ENCODE data around the gene PSKH1.

PSKH1 gene

DNA sequence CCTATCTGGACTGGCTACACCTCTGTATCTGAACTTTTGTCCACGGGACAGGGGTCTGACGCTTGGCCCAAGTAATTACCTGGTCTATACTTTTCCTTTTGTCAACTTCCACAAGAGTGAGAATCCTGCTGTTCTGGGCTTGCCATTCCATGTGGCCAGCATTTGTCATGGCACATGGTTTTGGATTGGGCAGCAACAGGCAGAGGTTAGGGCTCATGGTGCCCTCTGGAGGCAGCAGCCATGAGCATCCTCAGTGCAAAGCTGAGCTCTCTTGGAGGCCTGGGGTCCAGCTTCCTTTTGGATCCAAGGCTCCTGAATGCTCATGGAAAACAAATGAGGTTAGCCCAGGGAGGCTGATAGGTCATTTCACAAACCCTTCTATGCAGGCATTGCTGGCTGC lies 27.7 kb upstream of the PSKH1 start:
- no peak for DNase-seq (ENCODE audit: low read depth)

DNA sequence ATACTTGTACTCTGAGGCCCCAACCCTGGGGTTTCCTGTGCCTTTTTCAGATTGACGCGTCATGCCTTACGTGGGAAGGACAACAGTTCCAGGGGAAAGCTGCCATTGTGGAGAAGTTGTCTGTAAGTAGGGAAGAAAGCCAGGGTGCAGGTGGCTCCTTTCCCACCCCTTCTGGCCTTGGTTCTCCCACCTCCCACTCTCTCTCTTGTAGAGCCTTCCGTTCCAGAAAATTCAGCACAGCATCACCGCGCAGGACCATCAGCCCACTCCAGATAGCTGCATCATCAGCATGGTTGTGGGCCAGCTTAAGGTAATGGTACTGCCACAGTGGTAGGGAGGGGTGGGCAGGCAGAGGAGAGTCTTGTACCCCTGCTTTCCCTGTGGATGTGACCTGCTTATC lies 24.8 kb upstream of the PSKH1 start:
- DNase-seq (ENCODE audit: low read depth): no peak

DNA sequence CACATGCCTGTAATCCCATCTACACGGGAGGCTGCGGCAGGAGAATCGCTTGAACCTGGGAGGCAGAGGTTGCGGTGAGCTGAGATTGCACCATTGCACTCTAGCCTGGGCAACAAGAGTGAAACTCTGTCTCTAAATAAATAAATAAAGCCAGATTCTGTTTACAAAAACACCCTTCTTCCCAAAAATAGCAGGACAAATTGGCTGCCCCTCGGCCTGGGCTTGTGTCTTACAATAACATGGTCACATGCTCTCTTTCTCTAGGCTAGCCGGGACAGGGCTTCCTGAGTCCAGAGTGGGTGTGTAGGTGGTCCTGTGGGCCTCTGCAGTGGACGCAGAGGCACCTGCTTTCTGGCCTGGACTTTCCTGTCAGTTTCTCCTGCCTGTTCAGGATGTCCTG lies 23.4 kb upstream of the PSKH1 start:
- DNase-seq (ENCODE audit: low read depth): no peak

DNA sequence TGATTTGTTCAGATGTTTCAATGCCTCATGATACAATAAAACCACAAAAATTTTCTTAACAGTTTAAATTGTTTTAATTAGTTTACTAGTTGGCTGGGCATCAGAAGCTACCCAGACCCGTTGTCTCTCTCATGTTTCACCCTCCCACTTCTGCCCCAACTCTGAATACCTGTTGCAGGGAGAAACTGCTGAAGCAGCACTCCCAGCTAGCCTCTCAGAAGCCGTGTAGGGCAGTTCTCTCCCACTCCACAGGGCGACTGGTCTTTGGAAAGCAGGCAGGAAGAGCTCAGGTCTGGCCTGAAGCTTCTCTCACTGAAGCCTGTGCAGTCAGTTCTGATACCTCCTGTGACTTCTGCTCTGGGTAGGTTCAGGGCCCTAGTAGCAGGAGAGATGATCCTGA lies 21.8 kb upstream of the PSKH1 start:
- DNase-seq (ENCODE audit: low read depth): no peak

DNA sequence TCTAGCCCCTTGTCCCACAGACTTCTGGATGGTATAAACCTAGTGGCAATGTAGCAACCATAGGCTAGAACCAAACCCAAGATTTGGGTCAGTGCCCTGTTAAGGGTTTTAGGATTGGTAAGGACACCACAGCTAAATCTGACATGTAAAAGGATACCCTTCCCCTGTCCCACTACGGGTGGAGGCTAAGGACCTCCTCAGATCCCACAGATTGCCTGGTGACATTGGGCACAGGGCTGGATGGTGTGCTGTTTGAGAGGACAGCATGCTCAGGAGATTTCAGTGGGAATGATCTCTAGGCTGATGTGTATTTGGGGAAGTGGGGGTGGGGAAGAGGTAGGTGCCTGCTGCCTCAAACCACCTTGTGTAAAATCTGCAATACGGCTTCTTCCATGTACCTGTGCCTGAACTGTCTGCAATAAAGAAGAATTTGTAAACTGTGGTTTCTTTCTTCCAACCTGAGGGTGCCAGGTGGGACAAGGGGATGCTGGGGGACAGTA lies 20.9 kb upstream of the PSKH1 start:
- no peak for DNase-seq (ENCODE audit: low read depth)

DNA sequence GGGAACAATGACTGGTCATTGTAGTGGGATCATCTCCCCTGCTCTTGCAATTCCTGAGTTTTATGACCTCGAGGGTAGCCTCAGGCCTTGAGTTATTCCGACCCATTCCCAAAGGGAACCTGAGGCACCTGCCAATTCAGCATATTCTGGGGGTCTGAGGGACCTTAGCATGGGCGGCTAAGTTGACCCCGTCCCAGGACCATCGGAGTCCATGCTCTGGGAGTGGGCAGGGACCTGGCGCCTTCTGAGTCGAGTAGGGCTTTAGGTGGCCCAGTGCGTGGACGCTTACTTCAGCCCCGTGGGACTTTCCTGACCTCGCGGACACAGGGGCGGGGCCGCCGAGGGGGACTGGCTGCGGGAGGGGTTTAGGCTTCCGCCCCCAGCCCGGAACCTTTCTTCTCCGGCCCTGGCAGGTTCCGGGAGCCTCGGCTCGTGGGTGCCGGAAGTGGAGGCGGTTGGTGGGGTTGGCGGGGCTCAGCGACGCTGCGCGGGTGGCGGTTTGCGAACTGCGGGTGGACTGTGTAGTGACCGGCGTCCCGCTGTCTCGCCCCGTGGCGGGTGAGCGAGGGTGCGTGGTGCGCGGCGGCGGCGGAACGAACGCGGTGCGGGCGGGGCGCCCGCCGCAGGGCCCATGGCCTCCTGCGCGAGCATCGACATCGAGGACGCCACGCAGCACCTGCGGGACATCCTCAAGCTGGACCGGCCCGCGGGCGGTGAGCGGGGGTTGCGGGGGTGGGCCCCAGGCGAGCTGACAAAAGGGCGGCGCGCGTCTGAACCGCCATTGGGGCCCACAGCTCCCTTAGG lies 20.2 kb upstream of the PSKH1 start, which contains the start of gene EDC4:
EDC4 (plus strand) TSS at position 422 of the 804 bp plus-strand sequence; CDS start at position 632, 210 bp downstream.
- no peak for DNase-seq (ENCODE audit: low read depth)

DNA sequence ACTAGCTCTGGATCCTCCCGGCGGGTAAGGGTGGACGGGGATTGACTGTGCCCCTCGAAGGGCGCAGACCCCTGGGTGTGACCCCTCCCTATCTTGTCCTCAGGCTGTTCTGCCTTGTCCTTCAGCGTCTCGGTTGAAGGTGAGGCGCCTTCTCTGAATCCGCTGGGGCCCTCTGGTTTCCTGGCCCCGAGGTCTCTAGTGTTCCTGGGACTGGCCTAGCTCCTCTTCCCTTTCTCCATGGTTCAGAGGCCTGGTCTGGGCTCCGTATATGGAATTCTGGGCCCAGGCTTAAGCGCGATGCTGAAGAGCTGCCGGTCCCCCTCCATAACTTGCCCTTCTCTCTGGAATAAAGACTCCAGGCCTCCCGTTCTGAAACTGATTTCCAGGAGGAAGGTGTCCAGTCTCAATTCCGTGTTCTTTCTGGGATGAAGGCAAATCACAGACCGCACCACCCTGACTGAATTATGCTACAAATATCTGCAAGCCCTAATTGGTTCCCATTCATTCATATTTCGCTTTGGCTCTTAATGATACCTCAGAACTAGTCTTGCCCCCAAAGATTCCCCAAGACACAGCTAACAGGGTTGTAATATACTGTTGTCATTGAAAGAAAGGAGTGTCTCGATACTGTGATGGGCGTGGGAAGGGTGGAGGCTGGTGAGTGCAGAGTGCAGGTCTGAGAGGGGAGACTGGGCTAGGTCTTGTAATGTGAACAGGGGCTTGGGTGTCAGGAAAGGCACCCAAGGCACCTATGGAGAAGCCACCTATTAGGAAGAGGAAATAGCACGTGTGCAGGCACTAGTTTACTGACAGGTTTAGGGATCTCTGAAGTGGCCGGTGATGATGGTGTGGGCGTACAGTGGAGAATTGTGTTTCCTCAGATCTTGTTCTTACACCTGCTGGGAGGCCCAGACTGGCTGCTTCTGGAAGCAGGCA lies 19.4 kb upstream of the PSKH1 start:
- DNase-seq (ENCODE audit: low read depth): no peak

DNA sequence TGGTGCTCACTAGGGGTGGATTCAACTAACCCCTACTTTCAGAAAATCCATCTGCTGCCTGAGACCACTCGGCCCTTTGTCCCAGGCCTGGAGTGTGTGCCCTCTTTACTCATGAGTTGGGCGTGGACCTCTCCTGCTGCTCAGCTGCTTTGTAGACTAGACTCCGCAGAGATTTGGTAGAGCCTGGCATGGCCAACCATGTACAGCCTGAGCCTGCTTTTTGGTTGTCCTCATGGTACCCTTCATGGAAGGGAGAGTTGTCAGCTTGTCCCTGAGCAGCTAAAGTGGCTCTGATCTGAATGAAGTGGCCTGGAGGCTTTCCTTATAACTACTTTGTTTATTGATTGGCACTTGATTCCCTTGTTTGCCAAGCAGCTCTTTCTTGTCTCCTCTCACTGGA lies 18.7 kb upstream of the PSKH1 start:
- DNase-seq (ENCODE audit: low read depth): no peak

DNA sequence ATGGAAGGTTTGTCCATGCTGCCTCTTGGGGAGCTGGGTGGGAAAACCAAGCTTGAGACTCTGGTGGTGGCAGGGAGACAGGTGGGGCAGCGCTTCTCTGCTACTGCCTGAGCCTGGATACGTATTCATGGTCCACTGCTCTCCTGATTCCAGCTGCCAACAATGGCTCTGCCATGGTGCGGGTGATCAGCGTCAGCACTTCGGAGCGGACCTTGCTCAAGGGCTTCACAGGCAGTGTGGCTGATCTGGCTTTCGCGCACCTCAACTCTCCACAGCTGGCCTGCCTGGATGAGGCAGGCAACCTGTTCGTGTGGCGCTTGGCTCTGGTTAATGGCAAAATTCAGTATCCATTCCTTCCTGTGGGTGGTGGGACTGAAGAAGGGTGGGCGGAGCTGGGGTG lies 16.0 kb upstream of the PSKH1 start:
- DNase-seq (ENCODE audit: low read depth): no peak

DNA sequence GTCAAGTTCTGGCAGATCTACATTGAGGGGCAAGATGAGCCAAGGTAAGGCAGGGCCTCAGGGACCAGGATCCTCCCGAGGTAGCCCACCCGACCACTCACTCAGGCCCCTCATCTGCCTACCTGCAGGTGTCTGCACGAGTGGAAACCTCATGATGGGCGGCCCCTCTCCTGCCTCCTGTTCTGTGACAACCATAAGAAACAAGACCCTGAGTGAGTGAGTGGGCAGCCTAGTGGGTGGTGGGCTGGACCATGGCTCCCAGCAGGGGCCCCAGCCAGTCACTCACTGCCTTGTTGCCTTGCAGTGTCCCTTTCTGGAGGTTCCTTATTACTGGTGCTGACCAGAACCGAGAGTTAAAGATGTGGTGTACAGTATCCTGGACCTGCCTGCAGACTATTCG lies 14.8 kb upstream of the PSKH1 start:
- no peak for DNase-seq (ENCODE audit: low read depth)

DNA sequence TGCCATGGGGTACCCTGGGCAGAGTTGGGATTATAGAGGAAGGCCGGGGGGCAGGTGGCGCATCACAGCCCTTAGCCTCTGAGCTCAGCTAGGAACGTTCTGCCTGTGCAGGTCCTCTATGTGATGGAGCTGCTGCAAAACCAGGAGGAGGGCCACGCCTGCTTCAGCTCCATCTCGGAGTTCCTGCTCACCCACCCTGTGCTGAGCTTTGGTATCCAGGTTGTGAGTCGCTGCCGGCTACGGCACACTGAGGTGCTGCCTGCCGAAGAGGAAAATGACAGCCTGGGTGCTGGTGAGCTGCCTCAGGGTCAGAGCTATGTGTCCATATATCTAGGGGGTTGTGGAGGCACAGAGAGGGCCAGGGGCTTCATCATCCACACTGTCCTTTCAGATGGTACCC lies 14.2 kb upstream of the PSKH1 start:
- no peak for DNase-seq (ENCODE audit: low read depth)

DNA sequence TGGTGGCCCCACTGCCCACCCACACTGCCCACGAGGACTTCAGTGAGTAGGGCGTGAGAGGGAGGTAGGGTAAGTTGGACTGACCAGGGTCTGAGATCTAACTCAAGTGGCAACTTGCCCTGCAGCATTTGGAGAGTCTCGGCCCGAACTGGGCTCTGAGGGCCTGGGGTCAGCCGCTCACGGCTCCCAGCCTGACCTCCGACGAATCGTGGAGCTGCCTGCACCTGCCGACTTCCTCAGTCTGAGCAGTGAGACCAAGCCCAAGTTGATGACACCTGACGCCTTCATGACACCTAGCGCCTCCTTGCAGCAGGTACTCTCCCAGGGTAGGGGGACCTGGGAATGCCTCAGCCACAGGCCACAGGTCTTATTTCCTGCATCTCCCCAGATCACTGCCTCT lies 13.6 kb upstream of the PSKH1 start:
- DNase-seq (ENCODE audit: low read depth): no peak

DNA sequence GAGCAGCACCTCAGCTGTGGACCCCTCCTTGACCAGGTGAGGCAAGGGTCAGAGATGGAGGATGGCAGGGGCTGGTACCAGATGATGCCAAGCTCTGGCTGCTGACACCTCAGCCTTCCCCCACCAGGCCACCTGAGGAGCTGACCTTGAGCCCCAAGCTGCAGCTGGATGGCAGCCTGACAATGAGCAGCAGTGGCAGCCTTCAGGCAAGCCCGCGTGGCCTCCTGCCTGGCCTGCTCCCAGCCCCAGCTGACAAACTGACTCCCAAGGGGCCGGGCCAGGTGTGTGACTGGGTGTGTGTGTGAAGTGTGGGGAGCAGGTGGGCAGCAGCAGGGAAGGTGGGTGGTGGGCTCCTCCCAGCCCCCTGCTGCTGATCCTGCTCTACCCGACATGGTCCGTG lies 13.1 kb upstream of the PSKH1 start:
- no peak for DNase-seq (ENCODE audit: low read depth)

DNA sequence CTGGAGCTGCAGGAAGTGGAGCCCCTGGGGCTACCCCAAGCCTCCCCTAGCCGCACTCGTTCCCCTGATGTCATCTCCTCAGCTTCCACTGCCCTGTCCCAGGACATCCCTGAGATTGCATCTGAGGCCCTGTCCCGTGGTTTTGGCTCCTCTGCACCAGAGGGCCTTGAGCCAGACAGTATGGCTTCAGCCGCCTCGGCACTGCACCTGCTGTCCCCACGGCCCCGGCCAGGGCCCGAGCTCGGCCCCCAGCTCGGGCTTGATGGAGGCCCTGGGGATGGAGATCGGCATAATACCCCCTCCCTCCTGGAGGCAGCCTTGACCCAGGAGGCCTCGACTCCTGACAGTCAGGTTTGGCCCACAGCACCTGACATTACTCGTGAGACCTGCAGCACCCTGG lies 12.5 kb upstream of the PSKH1 start:
- no peak for DNase-seq (ENCODE audit: low read depth)

DNA sequence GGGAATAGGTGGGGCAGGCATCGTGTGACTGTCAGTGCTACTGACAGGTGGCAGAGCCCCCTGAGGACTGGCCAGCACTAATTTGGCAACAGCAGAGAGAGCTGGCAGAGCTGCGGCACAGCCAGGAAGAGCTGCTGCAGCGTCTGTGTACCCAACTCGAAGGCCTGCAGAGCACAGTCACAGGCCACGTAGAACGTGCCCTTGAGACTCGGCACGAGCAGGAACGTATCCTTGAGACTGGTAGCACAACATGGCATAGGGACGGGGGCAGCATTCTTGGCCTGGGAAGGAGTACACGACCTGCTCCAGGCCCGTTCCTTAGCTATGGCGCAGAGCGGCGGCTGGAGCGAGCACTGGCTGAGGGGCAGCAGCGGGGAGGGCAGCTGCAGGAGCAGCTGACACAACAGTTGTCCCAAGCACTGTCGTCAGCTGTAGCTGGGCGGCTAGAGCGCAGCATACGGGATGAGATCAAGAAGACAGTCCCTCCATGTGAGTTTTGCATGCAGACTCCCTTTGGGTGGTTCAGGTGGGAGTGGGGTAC lies 11.4 kb upstream of the PSKH1 start:
- DNase-seq (ENCODE audit: low read depth): no peak

DNA sequence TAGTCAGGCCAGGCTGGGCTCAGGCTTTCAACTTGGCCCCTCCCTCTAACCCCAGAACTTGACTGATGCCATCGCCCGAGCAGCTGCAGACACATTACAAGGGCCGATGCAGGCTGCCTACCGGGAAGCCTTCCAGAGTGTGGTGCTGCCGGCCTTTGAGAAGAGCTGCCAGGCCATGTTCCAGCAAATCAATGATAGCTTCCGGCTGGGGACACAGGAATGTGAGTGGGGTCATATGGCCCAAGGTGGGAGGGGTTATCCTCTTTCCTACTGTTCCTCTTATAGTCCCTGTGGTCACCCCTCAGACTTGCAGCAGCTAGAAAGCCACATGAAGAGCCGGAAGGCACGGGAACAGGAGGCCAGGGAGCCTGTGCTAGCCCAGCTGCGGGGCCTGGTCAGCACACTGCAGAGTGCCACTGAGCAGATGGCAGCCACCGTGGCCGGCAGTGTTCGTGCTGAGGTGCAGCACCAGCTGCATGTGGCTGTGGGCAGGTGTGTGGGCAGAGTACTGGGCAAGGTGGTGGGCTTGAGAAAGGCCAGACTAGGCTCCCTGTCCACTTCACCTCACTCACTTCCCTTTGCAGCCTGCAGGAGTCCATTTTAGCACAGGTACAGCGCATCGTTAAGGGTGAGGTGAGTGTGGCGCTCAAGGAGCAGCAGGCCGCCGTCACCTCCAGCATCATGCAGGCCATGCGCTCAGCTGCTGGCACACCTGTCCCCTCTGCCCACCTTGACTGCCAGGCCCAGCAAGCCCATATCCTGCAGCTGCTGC lies 10.5 kb upstream of the PSKH1 start:
- DNase-seq (ENCODE audit: low read depth): no peak

DNA sequence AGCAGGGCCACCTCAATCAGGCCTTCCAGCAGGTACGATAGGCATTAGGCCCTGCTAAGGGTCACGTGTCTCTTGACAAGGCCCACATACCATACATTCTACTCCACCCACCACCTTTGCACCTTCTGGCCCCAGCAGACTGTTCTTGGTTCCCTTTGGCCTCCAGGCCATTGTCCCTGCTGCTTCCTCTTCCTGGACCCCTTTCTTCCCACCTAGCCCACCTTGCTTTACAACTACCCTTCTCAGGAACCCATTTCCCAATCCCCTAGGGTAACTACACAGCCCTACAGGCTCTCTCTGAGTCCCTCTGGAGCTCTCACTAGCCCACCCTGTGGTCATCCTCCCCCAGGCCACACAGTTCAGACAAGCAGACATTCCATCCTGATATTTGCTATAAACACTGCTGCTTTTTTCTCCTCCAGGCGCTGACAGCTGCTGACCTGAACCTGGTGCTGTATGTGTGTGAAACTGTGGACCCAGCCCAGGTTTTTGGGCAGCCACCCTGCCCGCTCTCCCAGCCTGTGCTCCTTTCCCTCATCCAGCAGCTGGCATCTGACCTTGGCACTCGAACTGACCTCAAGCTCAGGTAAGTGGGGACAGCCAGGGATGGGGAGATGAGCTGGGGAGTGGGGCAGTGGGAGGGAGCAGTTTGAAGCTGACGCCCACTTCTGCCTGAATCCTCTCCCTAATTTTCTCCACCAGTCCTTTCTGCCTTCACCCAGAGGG lies 9.7 kb upstream of the PSKH1 start:
- no peak for DNase-seq (ENCODE audit: low read depth)

DNA sequence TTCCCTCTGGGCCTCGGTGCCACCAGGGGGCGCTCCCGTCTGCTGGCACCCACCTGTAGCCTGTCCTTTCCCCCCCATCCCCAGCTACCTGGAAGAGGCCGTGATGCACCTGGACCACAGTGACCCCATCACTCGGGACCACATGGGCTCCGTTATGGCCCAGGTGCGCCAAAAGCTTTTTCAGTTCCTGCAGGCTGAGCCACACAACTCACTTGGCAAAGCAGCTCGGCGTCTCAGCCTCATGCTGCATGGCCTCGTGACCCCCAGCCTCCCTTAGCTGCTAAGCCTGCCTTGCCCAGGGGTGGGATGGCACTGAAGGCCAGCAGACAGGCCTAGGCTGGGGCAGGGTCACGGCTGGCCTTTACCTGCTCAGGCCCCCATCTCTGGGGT lies 9.2 kb upstream of the PSKH1 start:
- DNase-seq (ENCODE audit: low read depth): no peak

DNA sequence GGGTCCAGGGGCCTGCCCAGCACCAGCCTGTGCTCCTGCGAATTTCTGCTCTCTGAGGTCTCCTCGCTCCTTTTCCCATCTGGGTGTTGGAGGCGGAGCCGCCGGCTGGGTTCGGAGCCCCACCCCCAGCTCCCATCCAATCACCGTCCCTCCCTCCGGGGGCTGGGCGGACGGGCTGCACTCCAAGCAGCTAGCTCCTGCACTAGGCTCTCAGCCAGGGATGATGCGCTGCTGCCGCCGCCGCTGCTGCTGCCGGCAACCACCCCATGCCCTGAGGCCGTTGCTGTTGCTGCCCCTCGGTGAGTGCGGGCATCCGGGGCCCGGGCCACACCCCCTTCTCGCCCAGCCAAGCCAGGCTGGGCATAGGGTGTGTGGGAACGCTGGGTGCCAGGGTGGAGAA lies 8.4 kb upstream of the PSKH1 start, which contains the start of gene NRN1L:
NRN1L (plus strand) TSS at position 202 of the 400 bp plus-strand sequence; CDS start at position 221, 19 bp downstream.
- no peak for DNase-seq (ENCODE audit: low read depth)

DNA sequence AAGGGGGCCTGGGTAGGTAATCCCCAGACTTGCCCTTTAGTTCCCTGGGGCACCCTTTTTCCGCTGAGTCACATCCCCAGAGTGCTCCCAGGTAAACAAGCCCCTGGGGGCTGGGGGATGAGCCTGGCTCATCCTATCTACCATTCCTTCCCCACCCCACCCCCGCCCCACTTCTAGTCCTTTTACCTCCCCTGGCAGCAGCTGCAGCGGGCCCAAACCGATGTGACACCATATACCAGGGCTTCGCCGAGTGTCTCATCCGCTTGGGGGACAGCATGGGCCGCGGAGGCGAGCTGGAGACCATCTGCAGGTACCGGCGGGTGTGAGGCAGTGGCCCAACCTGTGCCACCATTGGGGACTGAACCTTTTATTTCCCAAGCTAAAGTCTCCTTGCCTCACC lies 7.5 kb upstream of the PSKH1 start:
- no peak for DNase-seq (ENCODE audit: low read depth)

DNA sequence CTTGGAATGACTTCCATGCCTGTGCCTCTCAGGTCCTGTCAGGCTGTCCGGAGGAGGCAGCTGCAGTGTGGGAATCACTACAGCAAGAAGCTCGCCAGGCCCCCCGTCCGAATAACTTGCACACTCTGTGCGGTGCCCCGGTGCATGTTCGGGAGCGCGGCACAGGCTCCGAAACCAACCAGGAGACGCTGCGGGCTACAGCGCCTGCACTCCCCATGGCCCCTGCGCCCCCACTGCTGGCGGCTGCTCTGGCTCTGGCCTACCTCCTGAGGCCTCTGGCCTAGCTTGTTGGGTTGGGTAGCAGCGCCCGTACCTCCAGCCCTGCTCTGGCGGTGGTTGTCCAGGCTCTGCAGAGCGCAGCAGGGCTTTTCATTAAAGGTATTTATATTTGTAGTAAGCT lies 7.1 kb upstream of the PSKH1 start:
- DNase-seq (ENCODE audit: low read depth): no peak

All from GM04503 (cell line).